Activated T-cell treated with anti-CD3 and anti-CD28 coated beads for 24 hours (primary cell): Measurements from ENCODE around the gene MPRIP.

Experiments used
- DNase-seq: peaks from one replicate; pipeline ENCODE4 v3.0.0-alpha.2; 2020; ENCODE audit warnings: low read depth

Gene MPRIP

DNA sequence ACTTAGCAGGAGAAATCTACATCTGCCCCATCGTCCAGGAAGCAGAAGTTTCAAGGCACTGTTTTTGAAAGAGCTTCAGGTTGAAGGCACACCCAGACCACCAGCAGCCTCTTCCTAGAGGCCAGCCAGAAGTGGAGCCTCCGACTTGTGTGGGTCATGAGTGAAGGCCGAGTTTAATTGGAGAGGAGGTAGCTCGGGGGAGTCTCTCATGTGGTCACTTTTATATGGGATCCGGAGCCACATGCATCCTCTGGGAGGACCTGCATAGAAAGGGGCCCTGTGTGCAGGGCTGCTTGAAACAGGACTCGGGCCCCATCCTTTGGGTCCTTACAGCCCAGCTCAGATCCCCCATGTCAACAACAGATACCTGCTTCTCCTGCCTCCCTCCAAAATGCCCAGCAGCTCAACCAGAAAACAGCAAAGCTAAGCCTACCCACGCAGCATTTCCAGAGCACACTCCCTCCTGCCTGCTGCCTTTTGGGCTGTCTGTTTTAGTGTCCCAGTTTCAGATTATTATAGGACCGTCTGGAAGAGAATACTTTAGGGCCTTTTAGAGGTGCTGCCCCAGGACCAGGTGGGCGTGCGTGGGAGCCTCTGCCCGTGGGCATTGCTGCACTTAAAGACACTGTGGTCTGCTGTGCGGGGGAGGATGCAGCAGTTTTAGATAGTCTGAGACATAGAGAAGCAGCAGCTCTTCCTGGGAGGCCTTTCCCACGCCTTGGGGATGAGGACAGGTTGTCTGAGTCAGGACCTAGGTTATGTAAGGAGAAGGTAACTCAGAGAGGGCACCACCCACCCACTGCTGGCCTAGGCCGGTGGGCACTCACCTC lies 29.5 kb downstream of the MPRIP start:
- no peak for DNase-seq

DNA sequence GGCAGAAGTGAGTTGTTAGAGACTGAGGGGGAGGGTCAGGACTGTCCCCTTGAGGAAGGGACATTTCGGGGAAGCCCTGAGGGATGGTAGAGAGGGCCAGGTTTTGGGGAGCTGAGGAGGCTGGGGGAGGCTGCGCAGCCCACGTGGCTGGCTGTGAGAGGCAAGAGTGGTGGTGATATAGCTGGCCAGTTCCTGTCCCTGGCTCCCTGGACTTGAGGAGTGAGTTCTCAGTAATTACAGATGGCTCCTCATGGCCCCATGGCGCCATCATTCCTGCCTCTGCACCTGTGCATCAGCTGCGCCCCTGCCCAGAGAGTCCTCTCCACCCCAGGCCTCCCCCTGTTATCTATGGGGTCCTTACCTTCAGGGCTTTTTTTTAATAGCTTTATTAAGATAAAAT lies 30.3 kb downstream of the MPRIP start:
- no peak for DNase-seq

DNA sequence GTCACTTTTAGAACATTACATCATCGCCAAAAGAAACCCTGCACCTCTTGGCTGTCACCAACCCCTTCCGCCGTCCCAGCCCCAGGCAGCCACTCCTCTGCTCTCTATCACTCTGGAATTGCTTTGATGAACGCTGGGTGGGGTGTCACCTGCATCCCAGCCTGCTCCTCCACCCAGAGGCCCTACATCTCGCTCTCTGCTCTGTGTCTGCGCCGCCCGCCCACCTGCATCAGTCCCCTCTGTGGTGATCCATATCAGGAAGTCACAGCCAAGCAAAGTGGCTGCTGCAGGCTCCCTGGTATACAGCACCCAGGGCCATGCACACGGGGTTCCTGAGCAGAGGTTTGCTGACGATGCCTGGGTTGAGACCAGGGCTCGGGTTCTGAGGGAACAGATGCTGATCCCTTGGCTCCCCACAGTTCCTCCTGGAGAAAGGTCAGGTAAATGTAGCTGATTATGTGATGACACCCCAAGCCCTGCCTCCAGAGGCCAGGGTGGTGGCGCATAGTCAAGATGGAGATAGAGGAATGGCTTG lies 30.8 kb downstream of the MPRIP start:
- no peak for DNase-seq

DNA sequence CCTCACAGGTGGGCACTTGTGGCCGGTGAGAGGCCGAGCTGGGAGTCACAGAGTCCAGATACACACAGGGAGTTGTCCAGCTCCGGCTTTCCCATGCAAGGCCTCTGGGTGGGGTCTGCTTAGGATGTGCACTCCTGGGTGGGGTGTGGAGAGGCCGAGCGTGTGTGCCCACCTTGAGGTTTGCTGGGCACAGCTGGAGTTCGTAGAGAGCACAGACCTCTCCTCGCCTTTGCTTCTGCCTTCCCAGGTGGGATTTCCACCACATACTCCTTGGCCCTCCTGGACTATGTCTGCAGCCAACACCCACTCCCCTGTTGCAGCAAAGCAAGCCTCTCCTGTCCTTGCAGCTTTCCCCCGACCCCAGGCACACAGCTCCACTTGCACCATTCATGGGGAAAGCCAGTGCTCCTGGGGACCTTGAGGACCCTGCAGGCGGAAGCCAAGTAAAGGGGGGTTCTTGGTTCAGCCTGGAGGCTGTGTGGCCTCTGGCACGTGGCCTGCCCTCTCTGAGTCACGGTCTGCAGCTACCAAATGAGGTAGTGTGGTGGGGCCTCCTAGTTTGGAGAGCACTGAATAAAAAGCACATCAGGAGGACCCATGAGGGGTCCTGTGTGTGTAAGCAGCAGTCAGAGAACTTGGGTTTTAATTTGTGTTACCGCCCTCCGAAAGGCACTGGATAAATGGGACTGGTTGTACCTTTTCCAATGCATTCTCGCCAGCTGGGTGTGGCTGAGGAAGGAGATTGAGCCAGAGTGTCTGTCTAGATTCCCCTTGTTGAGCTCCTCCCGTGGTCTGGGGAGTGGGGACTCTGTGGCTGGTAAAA lies 31.5 kb downstream of the MPRIP start:
- no peak for DNase-seq

DNA sequence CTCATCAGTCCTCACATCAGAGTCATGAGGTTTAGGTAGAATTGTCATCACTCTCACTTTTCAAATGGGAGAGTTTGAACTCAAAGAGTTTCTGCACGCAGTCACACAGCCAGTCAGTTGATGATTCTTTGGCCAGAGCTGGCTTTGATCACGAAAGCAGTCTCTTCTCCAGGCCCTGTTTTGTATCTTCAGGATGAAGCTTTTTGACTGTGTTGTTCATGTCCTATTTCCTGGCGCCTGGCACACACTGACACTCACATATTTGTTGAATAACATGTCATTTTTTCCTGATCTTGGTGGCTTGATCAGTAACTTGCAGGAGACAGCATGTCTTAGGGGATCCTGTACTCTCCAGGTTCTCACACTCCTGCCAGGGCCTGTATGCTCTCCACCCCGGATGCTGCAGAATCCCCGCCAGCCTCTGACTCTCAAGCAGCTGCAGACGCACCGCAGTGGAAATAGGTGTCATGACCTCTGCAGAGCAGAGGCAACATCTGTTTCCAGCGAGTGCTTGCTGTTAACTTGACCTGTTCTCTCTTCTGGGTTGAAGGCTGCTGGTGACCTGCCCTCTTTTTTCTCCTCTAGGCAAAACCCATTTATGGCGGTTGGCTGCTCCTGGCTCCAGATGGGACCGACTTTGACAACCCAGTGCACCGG lies 33.0 kb downstream of the MPRIP start:
- no peak for DNase-seq

DNA sequence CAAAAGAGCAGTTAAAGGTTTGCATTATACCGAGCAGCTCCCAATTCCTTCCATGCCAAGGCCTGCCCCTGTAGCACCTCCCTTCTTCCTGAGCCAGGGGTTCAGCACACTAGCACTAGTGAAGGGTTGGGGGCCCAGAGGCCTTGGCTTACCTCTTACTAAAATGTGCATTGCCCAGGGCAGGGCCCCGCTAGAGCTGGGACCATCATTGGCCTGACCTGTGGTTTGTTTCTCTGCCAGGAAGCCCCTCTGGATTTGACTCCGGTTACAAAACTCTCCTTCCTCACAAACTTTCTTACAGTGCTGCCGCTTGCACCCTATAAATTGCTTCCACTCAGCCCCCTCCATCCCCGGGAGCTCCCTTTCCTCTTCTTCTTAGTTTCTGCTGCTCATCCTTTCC lies 33.8 kb downstream of the MPRIP start:
- no peak for DNase-seq

DNA sequence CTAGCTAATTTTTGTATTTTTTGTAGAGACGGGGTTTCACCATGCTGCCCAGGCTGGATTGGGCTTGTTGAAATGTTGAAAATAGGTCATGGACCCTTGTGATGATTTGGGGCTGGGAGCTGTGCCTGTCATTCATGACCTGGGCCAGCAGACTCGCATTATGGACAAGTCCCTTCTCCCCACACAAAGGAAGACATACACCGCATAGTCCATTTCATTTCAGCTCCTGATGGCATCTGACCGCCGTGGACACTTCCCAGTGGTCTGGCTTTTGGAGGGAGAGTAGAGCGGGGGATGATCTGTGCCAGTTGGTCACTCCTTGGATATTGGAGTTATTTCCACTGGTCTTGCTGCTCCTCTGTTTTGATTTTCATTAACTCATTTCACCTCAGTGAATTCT lies 34.8 kb downstream of the MPRIP start:
- DNase-seq, result no peak

DNA sequence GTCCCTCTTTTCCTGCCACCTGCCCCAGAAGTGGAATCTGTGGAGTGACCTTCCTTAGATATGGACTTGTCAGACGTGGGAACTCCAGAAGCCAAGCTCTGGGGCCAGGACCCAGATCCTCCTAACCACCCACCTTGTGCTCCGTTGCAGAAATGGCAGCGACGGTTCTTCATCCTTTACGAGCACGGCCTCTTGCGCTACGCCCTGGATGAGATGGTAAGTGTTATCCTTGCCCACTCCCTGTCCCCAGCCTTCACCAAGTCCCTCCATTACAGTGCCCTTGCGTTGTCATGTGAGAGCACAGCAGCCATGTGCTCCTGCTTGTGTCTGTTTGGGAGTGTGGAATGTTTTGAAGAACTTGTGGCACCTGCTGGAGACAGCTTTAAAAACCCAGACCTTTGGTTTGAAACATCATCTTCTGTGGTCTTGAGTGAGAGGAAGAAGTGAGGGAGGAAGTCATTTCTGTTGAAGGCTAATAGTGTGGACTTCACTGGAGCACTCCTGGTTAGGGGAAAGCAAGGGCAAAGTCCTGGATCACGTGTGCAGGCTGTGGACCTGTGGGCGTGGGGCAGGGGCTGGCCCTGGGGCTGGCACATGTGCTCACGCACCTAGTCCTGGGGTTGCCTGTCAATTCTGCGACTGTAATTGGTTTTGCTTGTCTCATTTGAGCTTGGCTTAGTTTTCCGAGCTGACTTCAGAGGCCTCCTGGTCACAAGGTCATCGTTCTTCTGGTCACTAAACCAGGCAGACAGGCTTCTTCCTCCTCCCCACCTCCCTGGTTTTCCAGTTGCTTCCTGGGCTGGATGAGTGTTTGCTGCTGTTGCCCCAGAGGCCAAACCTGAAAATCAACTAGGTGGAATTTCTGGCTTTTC lies 35.8 kb downstream of the MPRIP start:
- DNase-seq, result no peak

DNA sequence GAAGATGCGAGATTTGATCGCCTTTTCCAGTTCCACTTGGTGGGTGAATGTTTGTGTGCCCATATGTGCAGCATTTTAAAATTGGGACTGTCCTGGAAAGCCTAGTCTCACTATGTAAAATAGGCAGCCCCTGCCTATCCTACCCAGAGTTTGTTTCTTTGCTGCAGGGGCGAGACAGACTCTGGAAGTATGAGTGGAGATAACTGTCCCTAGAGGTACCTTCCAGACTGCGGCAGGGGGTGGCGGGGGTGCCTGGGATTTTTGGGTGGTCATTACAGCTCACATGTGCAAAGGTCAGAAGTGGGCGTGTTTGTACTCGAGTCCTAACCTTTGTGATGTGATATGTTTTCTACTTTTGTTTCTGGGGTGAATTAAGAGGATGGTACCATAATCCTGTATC lies 36.6 kb downstream of the MPRIP start:
- no peak for DNase-seq

DNA sequence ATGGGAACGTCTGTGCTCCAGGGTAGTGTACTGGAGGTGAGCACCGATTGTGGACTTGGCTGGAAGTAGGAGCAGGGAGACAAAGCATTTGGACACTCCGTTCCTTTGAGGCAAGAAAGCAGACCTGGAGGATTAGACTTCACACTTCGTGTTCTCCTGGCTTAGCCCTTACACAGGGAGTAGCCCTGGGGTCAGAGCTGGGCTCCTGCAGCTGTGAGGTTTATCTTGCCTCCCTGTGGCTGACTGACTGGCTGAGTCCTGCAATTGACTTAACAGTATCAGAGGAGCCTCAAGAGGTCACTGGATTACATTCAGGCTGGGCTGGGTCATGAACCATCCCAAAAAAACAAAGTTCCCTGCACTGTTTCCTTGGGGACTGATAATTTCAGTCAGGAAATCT lies 37.1 kb downstream of the MPRIP start:
- DNase-seq, result no peak

DNA sequence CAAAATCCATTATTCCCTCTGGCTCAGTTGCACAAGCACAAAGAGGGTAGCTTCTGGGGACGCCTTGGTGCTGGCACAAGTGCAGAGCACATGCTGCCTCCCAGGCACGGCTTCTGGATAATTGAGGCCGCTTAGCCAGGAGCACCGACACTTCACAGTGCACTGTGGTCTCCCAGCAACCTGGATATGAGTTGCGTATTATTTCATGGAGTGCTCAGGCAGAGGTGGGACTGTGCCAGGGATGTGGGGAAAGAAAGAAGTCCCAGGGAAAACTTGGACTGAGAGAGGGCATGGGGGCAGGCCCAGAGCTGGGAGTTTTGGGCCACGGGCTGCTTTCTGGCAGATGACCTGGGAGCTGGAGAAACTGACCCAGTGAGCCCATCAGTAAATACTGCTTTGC lies 37.5 kb downstream of the MPRIP start:
- DNase-seq, result no peak

DNA sequence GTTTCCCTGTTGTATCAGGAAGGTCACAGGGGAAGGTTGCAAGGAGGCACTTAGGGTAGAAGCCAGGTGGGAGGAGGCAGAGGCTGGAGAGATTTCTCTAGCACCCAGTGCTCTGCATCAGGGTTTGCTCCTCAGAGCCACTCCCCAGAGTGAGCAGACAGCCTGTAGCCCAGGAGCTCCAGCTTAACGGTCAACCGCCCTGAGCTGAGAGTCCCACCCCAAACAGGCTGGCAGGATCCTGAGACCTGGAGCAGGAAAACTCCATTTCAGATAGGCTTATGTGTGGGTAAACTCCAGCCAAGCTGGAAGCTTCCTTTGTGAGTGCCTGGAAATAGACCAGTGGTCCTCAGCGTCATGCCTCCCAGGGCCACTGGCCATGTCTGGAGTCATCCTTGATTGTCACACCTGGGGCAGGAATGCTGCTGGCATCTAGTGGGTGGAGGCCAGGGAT lies 37.9 kb downstream of the MPRIP start:
- DNase-seq, result no peak

DNA sequence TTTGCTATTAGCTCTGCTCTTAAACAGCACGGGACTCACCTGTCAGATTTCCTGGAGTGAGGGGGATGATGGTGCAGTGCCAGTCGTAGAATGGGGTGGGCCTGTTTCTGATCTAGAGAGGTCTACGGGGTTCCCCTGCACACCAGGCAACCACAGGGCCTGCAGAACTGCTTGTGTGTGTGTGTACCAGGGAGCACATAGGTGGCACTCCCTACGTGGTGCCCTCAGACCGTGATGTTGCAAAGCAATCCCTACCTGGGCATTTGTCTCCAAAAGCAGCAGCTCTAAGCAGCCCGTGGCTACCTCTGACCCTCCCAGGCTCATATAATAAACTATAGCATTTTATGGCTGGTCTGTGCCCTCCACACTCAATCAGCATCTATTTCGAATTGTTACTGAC lies 38.5 kb downstream of the MPRIP start:
- DNase-seq, result no peak

DNA sequence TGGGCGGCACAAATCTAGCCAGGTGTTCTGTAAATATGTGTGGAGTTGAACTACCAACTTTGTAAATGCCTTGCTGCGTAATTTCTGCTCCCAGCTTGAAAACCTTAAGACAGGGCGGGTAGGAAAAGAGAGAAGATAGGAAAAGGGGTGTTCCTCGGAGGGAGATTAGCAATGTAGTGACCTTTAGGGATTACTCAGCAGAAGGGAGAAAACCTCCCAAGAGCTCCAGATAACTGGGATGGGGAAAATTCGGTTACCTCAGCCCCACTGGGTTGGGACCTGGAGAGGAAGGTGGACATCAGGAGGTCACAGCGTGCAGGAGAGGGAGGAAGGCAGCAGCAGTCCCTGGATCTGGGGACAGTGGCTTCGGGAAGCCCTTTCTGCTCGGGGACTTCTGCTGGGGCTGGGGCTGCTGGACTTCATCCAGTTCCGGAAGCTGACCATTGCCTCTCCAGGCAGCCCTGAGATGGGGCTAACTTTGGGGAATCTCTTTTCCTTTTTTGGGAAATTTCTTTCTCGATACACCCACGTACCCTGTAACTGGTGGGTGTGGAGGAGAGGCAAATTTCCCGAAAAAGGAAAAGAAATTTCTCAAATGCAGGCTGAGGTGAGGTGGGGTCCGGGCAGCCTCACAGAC lies 39.2 kb downstream of the MPRIP start:
- no peak for DNase-seq

DNA sequence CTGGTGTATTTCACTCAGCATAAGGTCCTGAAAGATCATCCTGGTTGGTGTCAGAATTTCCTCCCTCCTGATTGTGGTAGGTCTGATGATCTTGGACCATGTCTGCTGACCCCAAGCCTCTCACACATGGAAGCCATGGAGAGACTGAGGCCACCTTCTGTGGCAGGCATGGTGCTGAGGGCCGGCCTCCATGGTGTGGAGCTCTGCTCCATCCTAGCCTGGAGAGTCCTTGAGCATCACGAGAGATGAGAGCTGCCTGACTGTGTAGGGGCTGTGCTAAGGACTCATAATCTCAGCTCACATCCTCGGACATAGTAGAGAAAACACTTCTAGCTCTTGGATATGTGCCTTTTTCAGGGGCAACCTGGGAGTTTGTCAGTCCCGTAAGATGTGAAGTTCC lies 40.6 kb downstream of the MPRIP start:
- no peak for DNase-seq

DNA sequence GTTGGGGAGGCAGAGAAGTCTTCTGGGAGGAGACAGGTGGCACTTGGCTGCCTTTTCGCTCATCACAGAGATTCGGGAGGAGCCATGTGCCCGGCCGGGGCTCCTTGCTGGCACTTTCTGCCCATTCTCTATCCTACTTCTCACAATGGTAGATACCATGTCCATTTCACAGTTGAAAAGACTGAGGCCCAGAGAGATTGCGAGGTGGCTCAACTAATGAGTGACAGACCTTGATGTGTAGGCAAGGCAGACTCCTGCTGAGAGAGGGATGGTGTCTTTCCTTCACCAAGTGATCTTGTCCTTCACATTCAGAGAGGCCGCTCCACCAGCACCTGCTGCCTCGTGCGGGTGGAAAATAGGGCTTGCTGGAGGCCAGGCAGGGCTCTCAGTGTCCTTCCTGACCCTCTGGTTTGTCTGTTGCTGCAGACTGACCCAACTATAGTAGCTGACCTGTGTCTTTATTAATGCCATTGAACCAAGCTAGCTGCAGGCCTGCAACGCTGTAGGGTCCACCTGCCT lies 42.1 kb downstream of the MPRIP start:
- DNase-seq, result no peak

DNA sequence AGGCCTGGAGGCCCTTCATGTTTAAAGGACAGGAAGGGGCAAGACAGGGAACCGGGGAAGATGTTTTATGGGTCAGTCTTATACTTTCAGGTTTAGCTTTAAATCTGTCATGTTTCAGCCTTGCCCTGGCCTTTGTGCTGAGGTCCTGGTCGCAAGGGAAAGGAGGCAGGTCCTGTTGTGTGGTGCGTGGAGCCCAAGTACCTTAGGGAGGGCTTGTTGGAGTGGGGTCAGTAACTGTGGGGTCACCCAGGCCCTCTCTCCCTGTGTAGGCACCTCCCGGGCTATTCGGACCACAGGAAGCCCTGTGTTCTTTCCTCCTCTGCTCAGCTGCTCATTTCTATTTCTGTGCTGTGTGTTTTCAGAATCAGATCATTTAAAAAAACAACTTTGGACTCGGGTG lies 42.7 kb downstream of the MPRIP start:
- DNase-seq, result no peak

DNA sequence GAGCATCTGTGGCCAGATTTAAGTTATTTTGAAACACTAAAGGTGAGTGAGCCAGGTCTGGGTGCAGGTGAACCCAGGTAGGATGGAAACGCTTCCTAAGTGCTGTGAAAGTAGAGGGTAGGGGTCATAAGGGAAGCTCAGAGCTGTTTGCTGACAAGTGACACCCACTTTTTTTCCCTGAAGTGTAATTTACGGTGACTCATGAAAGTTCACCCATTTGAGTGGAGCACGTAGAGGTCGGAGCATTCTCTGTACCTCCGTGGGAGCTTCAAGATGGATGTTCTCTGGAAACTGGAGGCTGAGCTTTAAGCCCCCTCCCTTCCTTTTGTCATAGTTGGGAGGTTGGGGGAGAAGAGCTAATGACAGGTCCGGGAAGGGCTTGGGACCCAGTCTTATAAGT lies 44.3 kb downstream of the MPRIP start:
- DNase-seq, result no peak

DNA sequence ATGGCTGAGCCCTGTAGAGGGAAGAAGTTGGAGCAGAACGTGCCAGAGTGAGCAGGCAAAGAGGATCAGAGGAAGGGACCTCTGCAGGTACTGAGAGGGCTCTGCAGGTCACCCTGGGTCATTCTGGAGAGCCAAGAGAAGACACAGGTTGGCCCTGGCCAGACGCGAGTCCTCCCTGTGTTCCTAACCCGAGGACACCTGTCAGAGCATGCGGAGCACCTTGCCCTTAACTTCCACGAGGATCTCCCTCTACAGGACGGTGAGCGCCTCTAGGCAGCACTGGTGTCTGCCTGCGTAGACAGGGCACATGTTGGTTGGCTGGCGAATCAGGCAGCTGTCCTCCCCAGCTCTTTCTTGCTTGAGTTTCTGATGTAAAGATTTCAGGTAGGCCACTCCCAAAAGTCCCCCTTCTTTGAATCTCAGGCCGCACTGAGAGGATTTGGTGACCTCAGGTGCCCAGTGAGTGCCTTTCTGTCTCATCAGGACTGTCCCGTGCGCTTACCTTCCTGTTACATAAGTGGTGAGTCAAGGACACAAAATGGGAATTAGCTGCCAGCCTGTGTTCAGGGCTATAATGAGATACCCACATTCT lies 45.3 kb downstream of the MPRIP start:
- no peak for DNase-seq

DNA sequence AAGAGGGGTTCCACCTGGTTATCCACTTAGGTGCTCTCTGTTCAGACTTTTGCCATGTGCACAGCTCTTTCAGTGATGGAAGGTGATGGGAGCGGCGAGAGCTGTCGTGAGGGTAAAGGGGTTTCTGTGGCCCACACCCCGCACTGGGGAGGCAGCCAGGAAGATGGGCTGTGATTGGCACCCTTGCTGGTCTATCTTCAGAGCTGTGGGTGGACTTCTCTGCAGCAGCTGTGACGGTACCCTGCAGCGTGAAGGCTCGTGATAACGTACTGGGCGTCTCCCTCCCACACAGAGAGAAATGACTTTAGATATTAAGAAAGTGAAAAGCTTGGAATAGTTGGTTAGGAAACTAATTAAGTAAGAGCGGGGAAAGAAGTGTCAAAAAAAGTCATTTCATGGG lies 45.8 kb downstream of the MPRIP start:
- DNase-seq, result no peak
